Kidney (tissue), 14 donors: ENCODE measurements around the gene SPRR5. TPM values are rescaled to one million over a fixed set of nuclear protein-coding genes. Genes with fewer than 3 reads are reported as not detected.

ENCODE experiments used
- DNase-seq, 5 donors: peaks; one replicate each; pipeline ENCODE4 v3.0.0-alpha.2; 2013 to 2020
- FAIRE-seq: peaks from 2 replicates; lab custom pipeline; 2012; peaks lifted over from hg19 to GRCh38; lab: Jason Lieb, UNC
- H3K27ac ChIP-seq, 2 donors: one replicate each; pipeline ENCODE4 v1.7.0; 2013; ENCODE audit warnings: low read depth in 2 of 2, low read length in 2 of 2, inconsistent platforms in 1 of 2
- H3K27me3 ChIP-seq: one replicate; pipeline ENCODE4 v1.7.1; 2013; ENCODE audit warnings: low read length, inconsistent platforms; ENCODE audit not compliant: control insufficient read depth, insufficient read depth
- H3K36me3 ChIP-seq, 3 donors: one replicate each; pipeline versions ENCODE4 v1.7.0 to v1.7.1; 2013; ENCODE audit warnings: low read length in 3 of 3, control low read depth in 1 of 3, inconsistent platforms in 1 of 3; ENCODE audit not compliant: insufficient read depth in 3 of 3, control insufficient read depth in 2 of 3
- H3K4me1 ChIP-seq, 3 donors: one replicate each; pipeline versions ENCODE4 v1.7.0 to v1.7.1; 2013; ENCODE audit warnings: low read length in 3 of 3, inconsistent platforms in 1 of 3, low read depth in 1 of 3; ENCODE audit not compliant: control insufficient read depth in 2 of 3, insufficient read depth in 2 of 3
- H3K4me3 ChIP-seq, 3 donors: one replicate each; pipeline versions ENCODE4 v1.7.0 to v1.8.1; 2013; ENCODE audit warnings: low read length in 3 of 3, control low read depth in 1 of 3, inconsistent platforms in 1 of 3
- H3K9ac ChIP-seq, 3 donors: one replicate each; pipeline versions ENCODE4 v1.7.0 to v1.7.1; 2013; ENCODE audit warnings: low read length in 3 of 3, control low read depth in 1 of 3, inconsistent platforms in 1 of 3
- H3K9me3 ChIP-seq, 3 donors: one replicate each; pipeline versions ENCODE4 v1.7.0 to v1.7.1; 2013; ENCODE audit warnings: low read length in 3 of 3, control low read depth in 1 of 3, inconsistent platforms in 1 of 3; ENCODE audit not compliant: control insufficient read depth in 2 of 3, insufficient read depth in 1 of 3
- CTCF ChIP-seq: IDR thresholded peaks from 3 replicates; pipeline ENCODE4 v1.5.1; 2012; ENCODE audit warnings: mild to moderate bottlenecking, moderate library complexity, borderline replicate concordance; ENCODE audit not compliant: insufficient read depth; ENCODE audit errors: extremely low read depth
- intact Hi-C: fragments of 100-400 bp; cut with DNase I; formaldehyde crosslinking; loops from one replicate; pipeline ENCODE4 v1.11.1; 2022
- polyA plus RNA-seq: library from polyadenylated mRNA; stranded (reverse); fragments of 350-450 nt; fragmentation: Illumina TruSeq; extraction: RNeasy Lipid Tissue Mini Kit (QIAGEN cat#74804); gene quantifications from one replicate; pipeline ENCODE4 v1.2.3, GENCODE V29; 2014; ENCODE audit warnings: low read depth, low replicate concordance; ENCODE audit not compliant: insufficient read depth
- total RNA-seq: library from RNA; stranded (reverse); fragmentation: NEBNext Ultra II Directional; extraction: Animal tissue kit (Norgen Biotek cat#: 25700); gene quantifications from one replicate; pipeline ENCODE4 v1.2.1, GENCODE V29; 2021
- donor health status: control.
- donor health status: control.
- donor health status: control.
- donor health status: control.
- donor health status: control.
- donor health status: DM: yes; HTN: yes; CAD: no.
- donor health status: Normal renal cell carcinoma (clear cell type).

Gene SPRR5
- total and polyA plus RNA-seq, 2 donors from 2014 or later, result not detected

GRCh38 chr1:152941037-152941711, 5.8 kb upstream of the SPRR5 start:
- intact Hi-C loops, result no loop called here
- no peak for FAIRE-seq
- H3K27ac ChIP-seq, result no peak overlapping the region
- no peak for DNase-seq
- no peaks in the 10 kb centered on the region for H3K4me1 ChIP-seq
- no peaks in the 10 kb centered on the region for H3K36me3 ChIP-seq
- H3K9me3 ChIP-seq, result no peaks in the 10 kb centered on the region
- no peaks in the 10 kb centered on the region for H3K27me3 ChIP-seq
- H3K9ac ChIP-seq, result no peak overlapping the region
- TF ChIP-seq CTCF, result no peak
- H3K4me3 ChIP-seq, result no peak overlapping the region

GRCh38 chr1:152942161-152942560, 4.8 kb upstream of the SPRR5 start:
- Histone ChIP-seq H3K4me3 (no peak overlapping the region), H3K9ac (no peak overlapping the region), H3K9me3 (no peaks in the 10 kb centered on the region), H3K27ac (no peak overlapping the region), H3K27me3 (no peaks in the 10 kb centered on the region), H3K36me3 (no peaks in the 10 kb centered on the region), H3K4me1 (no peaks in the 10 kb centered on the region)
- FAIRE-seq, result no peak
- TF ChIP-seq CTCF, result no peak
- intact Hi-C loops, result no loop called here
- DNase-seq, result no peak

- DNase-seq, result no peak
- Histone ChIP-seq H3K27ac (no peak overlapping the region), H3K36me3 (no peaks in the 10 kb centered on the region), H3K9me3 (no peaks in the 10 kb centered on the region), H3K4me1 (no peaks in the 10 kb centered on the region), H3K27me3 (no peaks in the 10 kb centered on the region), H3K4me3 (no peak overlapping the region), H3K9ac (no peak overlapping the region)
- FAIRE-seq, result no peak
- intact Hi-C loops, result no loop called here
- no peak for TF ChIP-seq CTCF
Observed at GRCh38 chr1:152946248-152946647, 758 bp upstream of the SPRR5 start.

DNA sequence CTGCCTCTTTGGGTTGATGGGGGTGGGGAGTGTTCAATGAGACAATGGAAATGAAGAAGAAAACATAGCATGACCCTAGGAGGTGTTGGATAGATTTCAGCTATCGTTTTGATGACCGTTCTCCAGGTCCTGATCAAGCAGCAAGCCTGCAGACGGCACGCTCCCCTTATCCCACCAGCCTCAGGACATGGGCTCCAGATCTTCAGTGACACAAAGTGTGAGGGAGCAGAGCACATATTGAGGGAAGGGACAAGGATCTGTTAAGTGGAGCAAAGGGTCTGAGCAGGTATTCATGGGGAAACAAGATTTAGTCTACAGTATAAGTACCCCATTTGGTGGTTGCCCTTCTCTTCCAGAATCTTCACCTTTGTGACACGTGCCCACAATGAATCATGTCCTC, 4.7 kb downstream of the SPRR5 start:
- FAIRE-seq, result no peak
- intact Hi-C loops, result no loop called here
- TF ChIP-seq CTCF, result no peak
- no peaks in the 10 kb centered on the region for H3K9me3 ChIP-seq
- H3K4me1 ChIP-seq, result no peaks in the 10 kb centered on the region
- no peak overlapping the region for H3K9ac ChIP-seq
- H3K27me3 ChIP-seq, result no peaks in the 10 kb centered on the region
- no peaks in the 10 kb centered on the region for H3K36me3 ChIP-seq
- H3K27ac ChIP-seq, result no peak overlapping the region
- DNase-seq, result no peak
- no peak overlapping the region for H3K4me3 ChIP-seq
